Fibroblast of mammary gland (primary cell): ENCODE measurements around the gene LRRC23.

Source experiments
- DNase-seq: peaks from one replicate; pipeline ENCODE4 v3.0.0-alpha.2; 2010; ENCODE audit warnings: low read depth
- H3K4me3 ChIP-seq: 2 replicates; pipeline ENCODE4 v1.5.1; 2011; ENCODE audit warnings: low read depth, mild to moderate bottlenecking, low read length, moderate library complexity; ENCODE audit not compliant: control insufficient read depth
- CTCF ChIP-seq: conservative IDR thresholded peaks from 2 replicates; pipeline ENCODE4 v1.5.1; 2011; ENCODE audit warnings: low read depth, low read length, inconsistent platforms; ENCODE audit not compliant: control insufficient read depth, insufficient read depth

The LRRC23 gene

GRCh38 chr12:6963016-6963731 is 58.6 kb downstream of the LRRC23 start:
- no peak for TF ChIP-seq CTCF
- no peak overlapping the region for H3K4me3 ChIP-seq
- DNase-seq: no peak
